ENCODE measurements around the gene MUS81. TPM values are rescaled to one million over a fixed set of nuclear protein-coding genes. Genes with fewer than 3 reads are reported as not detected.
A peak's percentile ranks its signal among the peaks of the same experiment; 100 is the strongest.

Gene MUS81
- total and polyA plus RNA-seq, 2 of the 13 experiments (the other 11 are each of a cell fraction or from before 2014, with no cell fraction given), result 25.6 to 30.2 TPM

DNA sequence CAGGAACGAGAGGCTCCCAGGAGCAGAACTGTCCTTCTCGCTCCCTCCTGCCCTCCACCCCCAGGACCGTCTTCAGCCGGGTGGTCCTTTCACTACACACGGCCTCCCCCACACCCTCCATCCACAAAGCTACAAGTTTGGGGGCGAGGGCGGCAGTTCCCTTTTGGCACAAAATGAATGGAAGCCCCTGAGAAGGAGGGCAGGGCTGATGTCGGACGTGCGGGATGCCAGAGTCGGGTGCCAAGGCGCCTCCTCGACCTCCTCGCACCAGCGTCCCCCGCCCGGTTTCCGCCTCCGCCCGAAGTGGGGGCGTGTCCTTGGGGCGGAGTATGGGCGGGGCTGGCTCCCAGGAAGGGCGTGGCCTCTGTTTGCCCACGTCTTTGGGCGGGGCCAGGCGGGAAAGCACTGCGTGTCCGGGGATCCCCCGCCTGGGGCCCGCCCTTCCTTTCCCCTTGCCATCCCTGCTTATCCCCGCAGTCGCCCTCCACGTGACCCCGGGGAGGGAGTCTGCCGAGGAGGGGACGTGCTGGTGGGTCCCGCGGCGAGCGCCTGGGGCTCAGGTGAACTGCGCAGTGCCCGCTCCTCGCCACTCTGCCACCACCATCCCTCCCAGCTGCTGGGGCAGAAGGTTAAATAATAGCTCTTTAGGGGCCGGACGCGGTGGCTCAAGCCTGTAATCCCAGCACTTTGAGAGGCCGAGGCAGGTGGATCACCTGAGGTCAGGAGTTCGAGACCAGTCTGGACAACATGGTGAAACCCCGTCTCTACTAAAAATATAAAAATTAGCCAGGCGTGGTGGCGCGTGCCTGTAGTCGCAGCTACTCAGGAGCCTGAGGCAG lies 13.3 kb downstream of the MUS81 start (continued):
- TF ChIP-seq GABPA (IDR thresholded peaks at IDR 0.05; ENCODE audit: low read depth, low read length), result peak; percentile 47; the same call in 1 of the 2 replicates
- peak; percentile 72 for TF ChIP-seq GABPA (CRISPR knock-in tag; IDR thresholded peaks at IDR 0.05; ENCODE audit: low read depth)
- TF ChIP-seq, protein P1, sequence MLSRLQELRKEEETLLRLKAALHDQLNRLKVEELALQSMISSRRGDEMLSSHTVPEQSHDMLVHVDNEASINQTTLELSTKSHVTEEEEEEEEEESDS (CRISPR knock-in tag; IDR thresholded peaks at IDR 0.05; ENCODE audit: borderline replicate concordance), result no peak
- TF ChIP-seq, protein P2, sequence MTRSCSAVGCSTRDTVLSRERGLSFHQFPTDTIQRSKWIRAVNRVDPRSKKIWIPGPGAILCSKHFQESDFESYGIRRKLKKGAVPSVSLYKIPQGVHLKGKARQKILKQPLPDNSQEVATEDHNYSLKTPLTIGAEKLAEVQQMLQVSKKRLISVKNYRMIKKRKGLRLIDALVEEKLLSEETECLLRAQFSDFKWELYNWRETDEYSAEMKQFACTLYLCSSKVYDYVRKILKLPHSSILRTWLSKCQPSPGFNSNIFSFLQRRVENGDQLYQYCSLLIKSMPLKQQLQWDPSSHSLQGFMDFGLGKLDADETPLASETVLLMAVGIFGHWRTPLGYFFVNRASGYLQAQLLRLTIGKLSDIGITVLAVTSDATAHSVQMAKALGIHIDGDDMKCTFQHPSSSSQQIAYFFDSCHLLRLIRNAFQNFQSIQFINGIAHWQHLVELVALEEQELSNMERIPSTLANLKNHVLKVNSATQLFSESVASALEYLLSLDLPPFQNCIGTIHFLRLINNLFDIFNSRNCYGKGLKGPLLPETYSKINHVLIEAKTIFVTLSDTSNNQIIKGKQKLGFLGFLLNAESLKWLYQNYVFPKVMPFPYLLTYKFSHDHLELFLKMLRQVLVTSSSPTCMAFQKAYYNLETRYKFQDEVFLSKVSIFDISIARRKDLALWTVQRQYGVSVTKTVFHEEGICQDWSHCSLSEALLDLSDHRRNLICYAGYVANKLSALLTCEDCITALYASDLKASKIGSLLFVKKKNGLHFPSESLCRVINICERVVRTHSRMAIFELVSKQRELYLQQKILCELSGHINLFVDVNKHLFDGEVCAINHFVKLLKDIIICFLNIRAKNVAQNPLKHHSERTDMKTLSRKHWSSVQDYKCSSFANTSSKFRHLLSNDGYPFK (CRISPR knock-in tag; IDR thresholded peaks at IDR 0.05; ENCODE audit: borderline replicate concordance), result peak; percentile 20; the same call in 1 of the 2 replicates
- no peak for TF ChIP-seq IKZF4 (CRISPR knock-in tag; IDR thresholded peaks at IDR 0.05; ENCODE audit: borderline replicate concordance, low read depth, not compliant biosample characterization)
- TF ChIP-seq, protein P3, sequence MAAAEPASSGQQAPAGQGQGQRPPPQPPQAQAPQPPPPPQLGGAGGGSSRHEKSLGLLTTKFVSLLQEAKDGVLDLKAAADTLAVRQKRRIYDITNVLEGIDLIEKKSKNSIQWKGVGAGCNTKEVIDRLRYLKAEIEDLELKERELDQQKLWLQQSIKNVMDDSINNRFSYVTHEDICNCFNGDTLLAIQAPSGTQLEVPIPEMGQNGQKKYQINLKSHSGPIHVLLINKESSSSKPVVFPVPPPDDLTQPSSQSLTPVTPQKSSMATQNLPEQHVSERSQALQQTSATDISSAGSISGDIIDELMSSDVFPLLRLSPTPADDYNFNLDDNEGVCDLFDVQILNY (CRISPR knock-in tag; conservative IDR thresholded peaks at IDR 0.05), result peak; percentile 43; the same call in 1 of the 2 replicates
- TF ChIP-seq ZNF660 (CRISPR knock-in tag; IDR thresholded peaks at IDR 0.05; ENCODE audit: borderline replicate concordance, low read depth), result no peak
- TF ChIP-seq YEATS2 (CRISPR knock-in tag; IDR thresholded peaks at IDR 0.05; ENCODE audit: borderline replicate concordance), result 0 out of 2 replicates have a peak, but pooled peaks have one; percentile 69
- 0 out of 2 replicates have a peak, but pooled peaks have one; percentile 75 for TF ChIP-seq ZNF33A (CRISPR knock-in tag; IDR thresholded peaks at IDR 0.05; ENCODE audit: borderline replicate concordance)
- TF ChIP-seq, protein P4, sequence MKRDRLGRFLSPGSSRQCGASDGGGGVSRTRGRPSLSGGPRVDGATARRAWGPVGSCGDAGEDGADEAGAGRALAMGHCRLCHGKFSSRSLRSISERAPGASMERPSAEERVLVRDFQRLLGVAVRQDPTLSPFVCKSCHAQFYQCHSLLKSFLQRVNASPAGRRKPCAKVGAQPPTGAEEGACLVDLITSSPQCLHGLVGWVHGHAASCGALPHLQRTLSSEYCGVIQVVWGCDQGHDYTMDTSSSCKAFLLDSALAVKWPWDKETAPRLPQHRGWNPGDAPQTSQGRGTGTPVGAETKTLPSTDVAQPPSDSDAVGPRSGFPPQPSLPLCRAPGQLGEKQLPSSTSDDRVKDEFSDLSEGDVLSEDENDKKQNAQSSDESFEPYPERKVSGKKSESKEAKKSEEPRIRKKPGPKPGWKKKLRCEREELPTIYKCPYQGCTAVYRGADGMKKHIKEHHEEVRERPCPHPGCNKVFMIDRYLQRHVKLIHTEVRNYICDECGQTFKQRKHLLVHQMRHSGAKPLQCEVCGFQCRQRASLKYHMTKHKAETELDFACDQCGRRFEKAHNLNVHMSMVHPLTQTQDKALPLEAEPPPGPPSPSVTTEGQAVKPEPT (CRISPR knock-in tag; IDR thresholded peaks at IDR 0.05; ENCODE audit: low read depth), result no peak
- no peak for TF ChIP-seq ZNF790 (CRISPR knock-in tag; IDR thresholded peaks at IDR 0.05; ENCODE audit: borderline replicate concordance)
- TF ChIP-seq SMAD1 (CRISPR knock-in tag; IDR thresholded peaks at IDR 0.05; ENCODE audit: borderline replicate concordance, low read depth), result no peak
- TF ChIP-seq, protein P5, sequence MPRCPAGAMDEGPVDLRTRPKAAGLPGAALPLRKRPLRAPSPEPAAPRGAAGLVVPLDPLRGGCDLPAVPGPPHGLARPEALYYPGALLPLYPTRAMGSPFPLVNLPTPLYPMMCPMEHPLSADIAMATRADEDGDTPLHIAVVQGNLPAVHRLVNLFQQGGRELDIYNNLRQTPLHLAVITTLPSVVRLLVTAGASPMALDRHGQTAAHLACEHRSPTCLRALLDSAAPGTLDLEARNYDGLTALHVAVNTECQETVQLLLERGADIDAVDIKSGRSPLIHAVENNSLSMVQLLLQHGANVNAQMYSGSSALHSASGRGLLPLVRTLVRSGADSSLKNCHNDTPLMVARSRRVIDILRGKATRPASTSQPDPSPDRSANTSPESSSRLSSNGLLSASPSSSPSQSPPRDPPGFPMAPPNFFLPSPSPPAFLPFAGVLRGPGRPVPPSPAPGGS (CRISPR knock-in tag; IDR thresholded peaks at IDR 0.05), result peak; percentile 91
- TF ChIP-seq STAT5B (CRISPR knock-in tag; IDR thresholded peaks at IDR 0.05), result no peak
- no peak for TF ChIP-seq LCORL (IDR thresholded peaks at IDR 0.05)
- TF ChIP-seq LCORL (CRISPR knock-in tag; IDR thresholded peaks at IDR 0.05), result peak; percentile 65; the same call in 1 of the 2 replicates
- no peak for TF ChIP-seq PCBP2 (optimal IDR thresholded peaks at IDR 0.05; ENCODE audit: low read depth, low read length, poor library complexity, severe bottlenecking)
- peak; percentile 57 for TF ChIP-seq SALL1 (CRISPR knock-in tag; IDR thresholded peaks at IDR 0.05)
- no peak for TF ChIP-seq HMG20B (CRISPR knock-in tag; conservative IDR thresholded peaks at IDR 0.05)
- no peak for TF ChIP-seq NFE2L2 (IDR thresholded peaks at IDR 0.05; ENCODE audit: low read length)
- TF ChIP-seq ZSCAN9 (CRISPR knock-in tag; IDR thresholded peaks at IDR 0.05; ENCODE audit: borderline replicate concordance), result no peak; the same call in 1 of the 2 replicates
- no peak for TF ChIP-seq ZNF44 (CRISPR knock-in tag; IDR thresholded peaks at IDR 0.05)
- TF ChIP-seq ATRX (CRISPR knock-in tag; IDR thresholded peaks at IDR 0.05; ENCODE audit: borderline replicate concordance), result no peak

Measured in HepG2 (cell line).